OCI-LY3 (cell line): ENCODE data around the gene TLCD5.

ENCODE experiments used
- H2AFZ ChIP-seq: fragments of 200-600, 300-600 bp; shearing (Covaris generic); 2 replicates; pipeline ENCODE4 v1.6.0; 2014; ENCODE audit warnings: antibody characterized with exemption, low read depth, low read length
- H3K27ac ChIP-seq: fragments of 200-600, 300-600 bp; sonication (generic); 2 replicates; pipeline ENCODE4 v1.5.1; 2014; ENCODE audit warnings: mild to moderate bottlenecking, low read length, moderate library complexity, mixed read lengths
- H3K27me3 ChIP-seq: fragments of 200-600, 300-600 bp; sonication (generic); 2 replicates; pipeline ENCODE4 v1.6.1; 2014; ENCODE audit warnings: low read depth, low read length, mixed read lengths
- H3K36me3 ChIP-seq: fragments of 200-600, 300-600 bp; sonication (generic); replicated peaks from 2 replicates; pipeline ENCODE3; 2014; ENCODE audit warnings: low read depth, low read length, mixed read lengths
- H3K4me1 ChIP-seq: fragments of 300-600, 200-600 bp; sonication (generic); 2 replicates; pipeline ENCODE4 v1.6.1; 2014; ENCODE audit warnings: low read length, mixed read lengths
- H3K4me2 ChIP-seq: fragments of 200-600, 300-600 bp; sonication (generic); 2 replicates; pipeline ENCODE4 v1.6.1; 2014; ENCODE audit warnings: low read length, mixed read lengths
- H3K4me3 ChIP-seq: fragments of 300-600, 200-600 bp; sonication (generic); 2 replicates; pipeline ENCODE4 v1.5.1; 2014; ENCODE audit warnings: antibody characterized with exemption, mild to moderate bottlenecking, low read length, moderate library complexity
- H3K79me2 ChIP-seq: fragments of 300-600, 200-600 bp; shearing (Covaris generic); 2 replicates; pipeline ENCODE4 v1.6.1; 2014; ENCODE audit warnings: mild to moderate bottlenecking, low read length, mixed read lengths
- H3K9ac ChIP-seq: fragments of 300-600, 200-600 bp; shearing (Covaris generic); 2 replicates; pipeline ENCODE4 v1.6.0; 2014; ENCODE audit warnings: mild to moderate bottlenecking, low read length, moderate library complexity
- H3K9me3 ChIP-seq: fragments of 200-600, 300-600 bp; shearing (Covaris generic); 2 replicates; pipeline ENCODE4 v1.6.1; 2014; ENCODE audit warnings: low read length, mixed read lengths; ENCODE audit not compliant: insufficient read depth
- H4K20me1 ChIP-seq: fragments of 200-600, 300-600 bp; sonication (generic); 2 replicates; pipeline ENCODE4 v1.6.1; 2016; ENCODE audit warnings: low read length, mixed read lengths; ENCODE audit not compliant: insufficient read depth
- EZH2phosphoT487 ChIP-seq: fragments of 200-600 bp; shearing (Covaris generic); IDR thresholded peaks from 2 replicates; pipeline ENCODE4 v1.6.1; 2018; ENCODE audit warnings: antibody characterized with exemption, mixed run types, low read depth
- TF ChIP-seq, protein P1 (sequence below): fragments of 200-600, 300-600 bp; sonication (generic); IDR thresholded peaks from 2 replicates; pipeline ENCODE4 v1.5.1; 2014; ENCODE audit warnings: antibody characterized with exemption, low read length, low read depth

The TLCD5 gene

DNA sequence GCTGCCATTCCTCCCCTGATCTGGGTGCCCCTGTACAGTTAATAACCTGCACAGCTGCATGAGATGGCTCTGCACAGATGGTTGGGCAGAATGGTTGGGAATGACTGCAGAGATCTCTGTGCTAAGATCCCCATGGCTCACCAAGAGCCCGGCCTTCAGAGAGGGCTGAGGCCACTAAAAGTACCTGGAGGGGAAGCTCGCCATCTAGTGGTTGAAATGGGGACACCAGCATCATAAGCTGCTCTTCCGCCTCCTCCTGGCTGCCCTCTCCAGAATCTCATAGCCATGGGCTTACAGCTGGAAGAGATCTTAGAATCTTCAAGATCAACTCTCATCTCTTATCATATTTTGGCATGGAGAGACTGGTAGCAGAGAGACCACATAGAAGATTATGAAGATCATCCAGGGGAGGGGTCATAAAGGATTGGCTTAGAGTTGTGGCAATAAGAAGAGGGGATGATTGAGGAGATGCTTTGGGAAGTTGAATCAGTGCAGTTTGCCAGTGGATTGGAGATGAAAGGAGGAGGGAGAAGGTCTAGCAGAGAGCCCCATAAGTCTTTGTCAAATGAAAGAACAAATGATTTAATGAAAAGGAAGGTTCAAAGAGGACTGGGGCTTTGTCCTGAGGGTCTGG lies 22.0 kb upstream of the TLCD5 start:
- TF ChIP-seq EZH2phosphoT487, result no peak
- TF ChIP-seq, protein P1, sequence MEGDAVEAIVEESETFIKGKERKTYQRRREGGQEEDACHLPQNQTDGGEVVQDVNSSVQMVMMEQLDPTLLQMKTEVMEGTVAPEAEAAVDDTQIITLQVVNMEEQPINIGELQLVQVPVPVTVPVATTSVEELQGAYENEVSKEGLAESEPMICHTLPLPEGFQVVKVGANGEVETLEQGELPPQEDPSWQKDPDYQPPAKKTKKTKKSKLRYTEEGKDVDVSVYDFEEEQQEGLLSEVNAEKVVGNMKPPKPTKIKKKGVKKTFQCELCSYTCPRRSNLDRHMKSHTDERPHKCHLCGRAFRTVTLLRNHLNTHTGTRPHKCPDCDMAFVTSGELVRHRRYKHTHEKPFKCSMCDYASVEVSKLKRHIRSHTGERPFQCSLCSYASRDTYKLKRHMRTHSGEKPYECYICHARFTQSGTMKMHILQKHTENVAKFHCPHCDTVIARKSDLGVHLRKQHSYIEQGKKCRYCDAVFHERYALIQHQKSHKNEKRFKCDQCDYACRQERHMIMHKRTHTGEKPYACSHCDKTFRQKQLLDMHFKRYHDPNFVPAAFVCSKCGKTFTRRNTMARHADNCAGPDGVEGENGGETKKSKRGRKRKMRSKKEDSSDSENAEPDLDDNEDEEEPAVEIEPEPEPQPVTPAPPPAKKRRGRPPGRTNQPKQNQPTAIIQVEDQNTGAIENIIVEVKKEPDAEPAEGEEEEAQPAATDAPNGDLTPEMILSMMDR, result peak; percentile 97
- H3K79me2 ChIP-seq, result no peaks in the 10 kb centered on the region
- no peak overlapping the region for H3K9ac ChIP-seq
- H3K4me1 ChIP-seq, result peaks cover 18% of the 10 kb centered on the region
- H2AFZ ChIP-seq, result no peak overlapping the region
- H3K9me3 ChIP-seq, result no peaks in the 10 kb centered on the region
- no peaks in the 10 kb centered on the region for H4K20me1 ChIP-seq
- H3K27me3 ChIP-seq, result peaks cover 32% of the 10 kb centered on the region
- H3K36me3 ChIP-seq, result no peaks in the 10 kb centered on the region
- no peak overlapping the region for H3K4me3 ChIP-seq
- H3K27ac ChIP-seq, result no peak overlapping the region
- no peak overlapping the region for H3K4me2 ChIP-seq

DNA sequence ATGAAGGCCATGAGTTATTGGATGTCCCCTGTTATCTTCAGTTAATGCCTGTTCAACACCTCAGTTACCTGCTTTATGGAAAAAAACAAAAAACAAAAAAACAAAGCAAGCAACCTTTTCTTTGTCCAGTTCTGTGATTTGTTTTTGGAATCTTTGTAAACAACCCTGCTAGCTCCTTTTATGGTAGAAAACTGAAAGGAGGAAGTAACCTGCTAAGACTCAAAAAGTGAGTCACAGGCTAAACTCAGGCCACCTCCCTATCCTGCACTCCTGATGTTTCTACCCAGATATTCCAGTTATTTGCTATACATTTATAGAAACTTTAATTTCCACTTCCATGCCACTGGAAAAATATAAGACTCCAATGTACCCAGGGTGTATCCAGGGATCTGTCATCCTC lies 20.6 kb upstream of the TLCD5 start:
- H3K4me2 ChIP-seq, result peak overlapping the region; percentile 46
- peaks cover 18% of the 10 kb centered on the region for H3K4me1 ChIP-seq
- H2AFZ ChIP-seq, result no peak overlapping the region; the same call in 1 of the 2 replicates
- H3K36me3 ChIP-seq, result no peaks in the 10 kb centered on the region
- H3K9me3 ChIP-seq, result no peaks in the 10 kb centered on the region
- no peak overlapping the region for H3K27ac ChIP-seq
- no peaks in the 10 kb centered on the region for H3K79me2 ChIP-seq
- no peak for TF ChIP-seq EZH2phosphoT487
- TF ChIP-seq, protein P1, result no peak
- peaks cover 24% of the 10 kb centered on the region for H3K27me3 ChIP-seq
- H3K9ac ChIP-seq, result no peak overlapping the region
- no peak overlapping the region for H3K4me3 ChIP-seq
- no peaks in the 10 kb centered on the region for H4K20me1 ChIP-seq

DNA sequence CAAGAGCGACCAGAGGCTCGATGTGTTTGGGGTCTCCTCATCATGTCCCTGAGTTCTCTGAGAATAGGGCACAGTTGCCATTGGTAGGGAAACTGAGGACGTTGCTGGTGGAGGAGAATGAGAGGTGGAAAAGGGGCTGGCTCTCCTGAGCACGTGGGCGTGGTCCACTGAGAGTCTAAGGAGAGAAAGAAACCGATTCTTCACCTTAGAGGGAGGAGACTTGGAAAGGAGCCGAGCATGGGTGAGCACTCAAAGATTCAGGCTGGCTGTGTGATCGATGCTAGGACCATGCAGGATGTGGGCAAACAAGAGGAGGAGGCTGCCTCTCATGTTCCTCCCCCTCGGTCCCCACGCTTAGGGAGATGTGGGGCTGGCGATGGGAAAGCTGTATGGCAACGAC lies 19.8 kb upstream of the TLCD5 start:
- no peak overlapping the region for H3K4me3 ChIP-seq
- H3K9me3 ChIP-seq, result no peaks in the 10 kb centered on the region
- no peaks in the 10 kb centered on the region for H4K20me1 ChIP-seq
- H3K36me3 ChIP-seq, result no peaks in the 10 kb centered on the region
- no peaks in the 10 kb centered on the region for H3K79me2 ChIP-seq
- no peak overlapping the region for H3K4me2 ChIP-seq
- H3K4me1 ChIP-seq, result peaks cover 18% of the 10 kb centered on the region
- H3K27me3 ChIP-seq, result peaks cover 28% of the 10 kb centered on the region
- H3K27ac ChIP-seq, result no peak overlapping the region
- no peak overlapping the region for H3K9ac ChIP-seq
- TF ChIP-seq, protein P1, result no peak
- TF ChIP-seq EZH2phosphoT487, result no peak
- no peak overlapping the region for H2AFZ ChIP-seq

DNA sequence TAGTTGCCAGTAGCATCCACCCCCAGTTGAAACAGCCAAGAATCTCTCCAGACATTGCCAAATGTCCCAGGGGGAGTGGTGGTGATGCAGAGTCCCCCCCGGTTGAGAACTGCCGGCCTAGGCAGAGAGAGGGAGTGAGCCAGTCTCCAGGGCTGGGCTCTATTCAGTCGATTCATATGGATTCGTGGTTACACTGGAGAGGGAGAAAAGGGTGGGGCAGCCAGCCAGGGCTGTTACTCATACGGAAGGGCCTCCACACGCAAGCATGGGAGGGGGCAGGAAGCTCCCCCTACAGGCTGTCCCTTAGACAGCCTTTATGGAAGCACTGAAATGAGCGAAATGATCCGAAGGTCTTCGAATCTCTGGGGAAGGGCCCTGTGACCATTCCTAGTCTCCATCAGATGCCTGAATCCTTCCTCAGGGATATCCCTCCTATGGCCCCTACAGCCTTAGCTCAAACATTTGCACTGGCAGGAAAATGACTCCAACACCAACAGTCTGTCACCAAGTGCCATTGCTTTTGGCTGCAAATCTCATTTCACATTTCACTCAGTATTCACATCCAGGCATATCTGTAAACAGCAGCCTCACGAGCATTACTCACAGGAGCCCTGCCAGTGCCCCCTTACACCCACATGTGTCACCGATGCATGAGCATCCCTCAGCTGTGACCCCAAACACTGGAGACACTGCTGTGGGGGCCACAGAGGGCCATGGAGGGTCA lies 18.4 kb upstream of the TLCD5 start:
- no peak overlapping the region for H2AFZ ChIP-seq
- H3K4me2 ChIP-seq, result no peak overlapping the region
- H3K36me3 ChIP-seq, result no peaks in the 10 kb centered on the region
- TF ChIP-seq, protein P1, result no peak
- no peak for TF ChIP-seq EZH2phosphoT487
- H3K27me3 ChIP-seq, result peaks cover 27% of the 10 kb centered on the region
- H3K9me3 ChIP-seq, result no peaks in the 10 kb centered on the region
- no peaks in the 10 kb centered on the region for H3K79me2 ChIP-seq
- no peak overlapping the region for H3K9ac ChIP-seq
- no peak overlapping the region for H3K4me3 ChIP-seq
- peaks cover 18% of the 10 kb centered on the region for H3K4me1 ChIP-seq
- no peaks in the 10 kb centered on the region for H4K20me1 ChIP-seq
- H3K27ac ChIP-seq, result no peak overlapping the region
